Glutamatergic neuron (in vitro differentiated cells): ENCODE data around the gene MILR1. TPM values are rescaled to one million over a fixed set of nuclear protein-coding genes. Genes with fewer than 3 reads are reported as not detected.
A peak's percentile ranks its signal among the peaks of the same experiment; 100 is the strongest.
"Not testable (repeated sequence)": the region's sequence is repeated elsewhere in the genome, so short reads cannot be mapped to it uniquely, and the experiment has no call there.

ENCODE experiments used
- DNase-seq: peaks from one replicate; pipeline ENCODE4 v3.0.0; 2022
- H3K27ac Mint-ChIP-seq: one replicate; pipeline ENCODE4 v1.8.0; 2020; ENCODE audit warnings: mild to moderate bottlenecking, mixed read lengths, inconsistent platforms; ENCODE audit not compliant: unreplicated experiment
- H3K27me3 Mint-ChIP-seq: one replicate; pipeline ENCODE4 v1.8.0; 2020; ENCODE audit warnings: mild to moderate bottlenecking, moderate library complexity, mixed read lengths, inconsistent platforms; ENCODE audit not compliant: unreplicated experiment
- H3K36me3 Mint-ChIP-seq: one replicate; pipeline ENCODE4 v1.8.0; 2020; ENCODE audit warnings: mild to moderate bottlenecking, mixed read lengths, inconsistent platforms; ENCODE audit not compliant: unreplicated experiment
- H3K4me1 Mint-ChIP-seq: one replicate; pipeline ENCODE4 v1.8.0; 2020; ENCODE audit warnings: mild to moderate bottlenecking, low read depth, mixed read lengths, inconsistent platforms; ENCODE audit not compliant: unreplicated experiment
- H3K4me3 Mint-ChIP-seq: one replicate; pipeline ENCODE4 v1.8.0; 2020; ENCODE audit warnings: mild to moderate bottlenecking, mixed read lengths, inconsistent platforms; ENCODE audit not compliant: unreplicated experiment
- H3K9me3 Mint-ChIP-seq: one replicate; pipeline ENCODE4 v1.8.0; 2020; ENCODE audit warnings: mild to moderate bottlenecking, moderate library complexity, mixed read lengths, inconsistent platforms; ENCODE audit not compliant: unreplicated experiment
- CTCF ChIP-seq: fragments of 200-600 bp; sonication (generic); IDR thresholded peaks from one replicate; pipeline ENCODE4 v1.5.0; 2021; ENCODE audit not compliant: partially characterized antibody, unreplicated experiment
- total RNA-seq: library from RNA; stranded (reverse); fragmentation: NEBNext Ultra II Directional; extraction: Animal tissue kit (Norgen Biotek cat#: 25700); gene quantifications from one replicate; pipeline ENCODE4 v1.2.1, GENCODE V29; 2021; ENCODE audit not compliant: unreplicated experiment

MILR1 gene
- total RNA-seq, 1 donor from 2014 or later: not detected

- no peak for DNase-seq
- TF ChIP-seq CTCF: peak; percentile 68
- Mint-ChIP-seq H3K36me3 (no peaks in the 10 kb centered on the region), H3K9me3 (no peaks in the 10 kb centered on the region), H3K4me1 (no peaks in the 10 kb centered on the region), H3K4me3 (no peak overlapping the region), H3K27ac (no peak overlapping the region), H3K27me3 (peaks cover 4% of the 10 kb centered on the region)
These were observed 28.7 kb upstream of the MILR1 start for GRCh38 chr17:64420143-64420670.

GRCh38 chr17:64422121-64422520 lies 26.8 kb upstream of the MILR1 start:
- H3K4me3 Mint-ChIP-seq: not testable (repeated sequence)

GRCh38 chr17:64423881-64424280 lies 25.0 kb upstream of the MILR1 start:
- H3K36me3 Mint-ChIP-seq: no peaks in the 10 kb centered on the region
- no peak for DNase-seq
- H3K9me3 Mint-ChIP-seq: no peaks in the 10 kb centered on the region
- H3K27me3 Mint-ChIP-seq: peaks cover 4% of the 10 kb centered on the region
- H3K27ac Mint-ChIP-seq: no peak overlapping the region
- no peak for TF ChIP-seq CTCF
- no peaks in the 10 kb centered on the region for H3K4me1 Mint-ChIP-seq
- no peak overlapping the region for H3K4me3 Mint-ChIP-seq

More at GRCh38 chr17:64422121-64422520, 26.8 kb upstream of the MILR1 start:
- DNase-seq, H3K9me3 Mint-ChIP-seq, H3K4me1 Mint-ChIP-seq, H3K36me3 Mint-ChIP-seq, H3K27ac Mint-ChIP-seq, H3K27me3 Mint-ChIP-seq: not testable (repeated sequence)

- Mint-ChIP-seq H3K4me1 (no peaks in the 10 kb centered on the region), H3K4me3 (no peak overlapping the region), H3K36me3 (no peaks in the 10 kb centered on the region), H3K27ac (no peak overlapping the region), H3K9me3 (no peaks in the 10 kb centered on the region), H3K27me3 (peaks cover 4% of the 10 kb centered on the region)
- DNase-seq: no peak
- no peak for TF ChIP-seq CTCF
These were observed 24.5 kb upstream of the MILR1 start for GRCh38 chr17:64424324-64424849.

- H3K27ac Mint-ChIP-seq: no peak overlapping the region
- H3K9me3 Mint-ChIP-seq: no peaks in the 10 kb centered on the region
- peaks cover 4% of the 10 kb centered on the region for H3K27me3 Mint-ChIP-seq
These were observed 23.7 kb upstream of the MILR1 start for GRCh38 chr17:64425191-64425590.

More at GRCh38 chr17:64425191-64425590, 23.7 kb upstream of the MILR1 start:
- Mint-ChIP-seq H3K4me3 (no peak overlapping the region), H3K36me3 (no peaks in the 10 kb centered on the region), H3K4me1 (no peaks in the 10 kb centered on the region)
- no peak for DNase-seq
- TF ChIP-seq CTCF: no peak
